HG02642 (cell line): Measurements from ENCODE around the gene TMCC1.
"Not testable (repeated sequence)": the region's sequence is repeated elsewhere in the genome, so short reads cannot be mapped to it uniquely, and the experiment has no call there.

Experiments used
- ATAC-seq: cut with Tn5 transposase; IDR thresholded peaks from one replicate; pipeline ENCODE4 v1.9.1; 2021; ENCODE audit warnings: mild to moderate bottlenecking; ENCODE audit not compliant: unreplicated experiment, poor library complexity

The TMCC1 gene

DNA sequence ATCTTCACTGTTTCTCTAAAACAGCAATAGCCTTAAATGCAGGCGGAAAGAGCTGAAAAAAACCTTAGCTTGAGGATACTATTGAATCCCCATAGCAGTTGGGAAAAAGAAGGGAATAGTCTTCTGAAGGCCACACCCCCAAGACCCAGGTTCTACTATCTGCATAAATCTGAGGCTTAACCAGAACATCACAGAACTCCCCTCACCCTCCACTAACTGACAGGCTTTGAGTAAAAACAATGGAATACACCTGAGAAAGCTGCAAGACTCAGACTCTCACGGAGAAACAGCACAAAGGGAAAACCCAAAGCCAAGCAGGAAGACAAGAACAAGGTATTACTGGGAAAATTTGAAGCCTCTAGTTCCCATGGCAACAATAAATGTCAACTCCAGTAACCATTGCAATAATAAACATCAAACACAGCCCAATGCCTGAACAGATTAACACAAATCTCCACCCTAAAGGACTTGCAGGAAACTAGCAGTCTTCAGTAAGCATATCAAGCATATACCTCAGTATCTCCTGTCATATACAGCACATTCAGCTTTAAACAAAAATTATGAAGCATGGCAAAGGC, 56.4 kb downstream of the TMCC1 start:
- ATAC-seq, result no peak

DNA sequence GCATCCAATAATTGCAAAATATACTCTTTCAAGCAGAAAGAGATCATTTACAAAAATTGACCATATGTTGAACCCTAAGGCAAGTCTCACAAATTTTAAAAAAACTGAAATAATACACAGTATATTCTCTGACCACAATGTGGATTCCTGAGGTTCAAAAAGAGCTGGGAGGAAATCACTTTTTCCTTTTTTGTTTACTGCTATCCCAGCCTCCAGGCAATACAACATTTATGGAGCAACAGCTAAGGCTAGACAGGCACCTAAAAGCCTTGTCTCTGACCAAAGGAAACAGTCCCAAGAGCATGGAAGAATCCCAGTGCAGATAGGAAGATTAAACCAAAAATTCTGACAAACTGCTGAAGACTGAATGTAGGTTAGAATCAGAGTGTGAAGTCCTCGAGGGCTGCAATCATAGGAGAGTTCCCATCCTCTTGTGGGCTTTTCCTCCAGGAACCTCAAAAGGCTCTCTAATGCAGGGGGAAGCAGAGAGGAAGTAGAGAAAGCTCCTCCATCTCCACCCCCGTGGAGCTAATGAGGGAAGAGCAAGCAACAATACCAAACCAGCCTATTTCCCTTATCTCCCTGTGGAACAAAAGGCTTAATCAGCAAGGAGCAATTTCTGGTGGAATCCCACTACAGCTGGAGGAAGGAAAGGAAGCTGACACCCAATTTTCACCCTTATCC, 57.0 kb downstream of the TMCC1 start:
- ATAC-seq, result no peak

- no peak for ATAC-seq
Measured at GRCh38 chr3:129835198-129835597, 58.3 kb downstream of the TMCC1 start.

DNA sequence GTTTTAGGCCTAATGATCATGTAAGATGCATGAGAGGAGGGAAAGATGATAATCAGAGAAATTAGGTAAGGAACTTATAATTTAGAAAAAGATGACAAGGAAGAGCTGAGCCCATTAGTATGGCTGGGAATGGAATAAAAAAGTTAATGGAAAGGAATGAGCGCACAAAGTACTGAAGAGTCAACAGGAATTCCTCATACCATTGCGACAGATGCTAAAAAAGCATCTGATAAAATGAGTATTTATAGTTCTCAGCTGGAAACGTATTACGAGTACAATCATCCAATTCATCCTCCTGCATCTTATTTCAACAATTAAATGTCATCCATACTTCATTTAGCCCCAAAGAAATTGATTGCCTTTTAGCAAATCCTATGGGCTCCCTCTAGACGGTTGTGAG, 58.9 kb downstream of the TMCC1 start:
- no peak for ATAC-seq

- ATAC-seq, result not testable (repeated sequence)
Measured at GRCh38 chr3:129831942-129832341, 61.6 kb downstream of the TMCC1 start.

DNA sequence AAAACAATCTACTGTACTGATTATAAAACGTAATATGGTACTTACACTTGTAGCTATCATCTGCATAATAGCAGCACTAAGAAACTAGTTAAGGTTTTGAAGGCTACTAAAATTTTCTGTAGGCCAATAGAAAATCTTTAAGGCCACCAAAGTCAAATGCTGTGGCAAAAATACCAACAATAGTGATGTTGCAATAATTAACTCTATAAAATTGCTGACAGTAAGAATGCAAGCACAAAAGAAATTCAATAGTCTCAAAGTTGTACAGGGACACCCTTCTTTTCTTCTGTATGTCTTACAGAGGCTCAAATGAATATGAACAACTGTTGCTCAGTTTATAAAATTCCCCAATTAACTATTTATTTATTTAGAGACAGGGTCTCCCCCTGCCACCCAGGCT, 62.0 kb downstream of the TMCC1 start:
- no peak for ATAC-seq

GRCh38 chr3:129829640-129830039, 63.9 kb downstream of the TMCC1 start:
- ATAC-seq, result no peak

- ATAC-seq, result peak; percentile 91
Measured at GRCh38 chr3:129827765-129828164, 65.7 kb downstream of the TMCC1 start.

DNA sequence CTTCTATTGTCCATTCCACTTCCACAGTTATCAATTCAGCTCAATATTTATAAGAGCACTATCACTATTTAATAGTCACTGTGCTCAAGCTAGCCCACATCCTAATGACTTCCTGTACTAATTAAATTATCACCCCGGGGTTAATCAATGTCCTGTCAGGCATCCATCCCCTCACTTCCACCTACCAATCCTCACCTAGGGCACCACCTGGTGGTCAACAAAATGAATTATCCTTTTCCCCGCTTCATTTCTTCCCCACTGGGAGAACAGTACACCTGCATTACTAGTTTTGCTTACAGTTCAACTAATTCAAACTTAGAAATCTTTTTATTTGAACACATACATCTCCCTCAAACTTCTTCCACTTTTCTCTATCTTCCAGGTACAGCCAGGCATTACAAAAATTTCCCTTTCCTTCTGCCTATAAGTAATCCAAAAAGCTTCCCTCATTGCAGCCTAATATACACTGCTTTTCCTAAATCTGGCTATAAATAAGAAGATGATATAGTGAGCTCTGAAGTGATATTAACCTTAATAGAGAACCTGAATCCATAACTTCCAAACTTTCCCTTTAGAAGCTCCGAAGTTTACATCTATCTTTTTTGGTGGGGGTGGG, 68.5 kb downstream of the TMCC1 start:
- no peak for ATAC-seq

- ATAC-seq, result no peak
Measured at GRCh38 chr3:129822679-129823078, 70.8 kb downstream of the TMCC1 start.

- ATAC-seq, result no peak
Measured at GRCh38 chr3:129822241-129822640, 71.3 kb downstream of the TMCC1 start.

- ATAC-seq, result no peak
Measured at GRCh38 chr3:129820587-129820986, 72.9 kb downstream of the TMCC1 start.

GRCh38 chr3:129812589-129812988, 80.9 kb downstream of the TMCC1 start:
- no peak for ATAC-seq

DNA sequence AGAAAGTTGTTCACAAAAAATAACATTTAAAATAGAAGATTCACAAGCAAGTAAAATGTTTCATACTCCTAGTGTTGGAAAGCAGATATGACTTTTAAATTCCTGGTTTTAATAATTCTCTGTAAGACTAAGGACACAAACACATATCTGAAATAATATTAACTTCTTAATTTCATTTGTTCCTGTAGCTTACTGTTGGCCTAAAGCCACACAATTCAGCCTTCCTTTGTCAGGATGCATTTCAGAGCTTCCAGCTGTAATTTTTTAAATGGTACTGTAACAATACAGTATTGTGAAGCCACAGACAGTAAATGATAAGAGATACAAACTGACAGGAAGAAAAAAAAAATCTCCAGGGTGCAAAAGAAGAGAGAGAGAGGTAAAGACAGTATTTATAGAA, 84.2 kb downstream of the TMCC1 start:
- ATAC-seq, result no peak

- ATAC-seq, result no peak
Measured at GRCh38 chr3:129796146-129796545, 97.4 kb downstream of the TMCC1 start.

GRCh38 chr3:129795186-129796010, 98.1 kb downstream of the TMCC1 start:
- no peak for ATAC-seq

DNA sequence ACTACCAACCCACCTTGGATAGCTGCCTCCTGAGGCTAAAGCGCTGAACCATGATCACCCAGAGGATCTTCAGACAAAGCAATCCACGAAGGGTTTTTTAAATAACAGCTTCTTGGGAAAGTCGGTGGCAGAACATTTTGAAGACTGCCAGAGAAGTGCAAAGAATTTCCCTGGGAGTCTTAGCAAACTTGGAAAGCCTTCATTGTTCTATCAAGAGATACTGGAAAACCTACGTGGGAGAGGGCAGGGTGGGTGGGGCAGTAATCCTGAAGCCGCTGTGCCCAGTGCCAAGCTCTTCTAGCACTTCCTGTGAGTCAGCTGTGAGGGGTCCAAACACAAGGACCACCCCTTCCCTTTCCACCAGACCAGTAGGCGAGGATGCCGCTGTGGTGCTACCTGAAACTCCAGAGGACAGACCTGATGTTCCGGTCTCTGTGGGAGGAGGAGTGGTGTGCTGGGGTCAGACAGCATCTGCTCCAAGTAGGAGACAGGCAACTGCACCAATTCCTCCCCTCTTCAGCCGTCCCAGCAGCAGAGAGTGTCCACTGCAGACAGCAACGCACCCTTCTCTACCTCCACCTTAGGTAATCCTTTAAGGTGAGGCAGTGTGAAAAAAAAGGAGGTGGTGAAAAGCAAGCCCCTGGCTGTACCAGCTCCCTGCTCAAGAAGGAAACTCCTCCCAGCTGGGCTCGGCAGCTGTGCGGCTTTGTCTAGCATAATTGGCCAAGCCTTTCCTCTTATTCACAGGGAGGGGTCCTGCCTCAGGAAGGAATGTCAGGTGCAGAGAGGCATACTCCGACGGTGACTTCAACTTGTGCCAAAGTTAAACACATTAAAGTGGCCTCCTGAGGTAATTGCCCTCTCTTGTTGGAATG, 99.0 kb downstream of the TMCC1 start:
- no peak for ATAC-seq

GRCh38 chr3:129793942-129794310, 99.6 kb downstream of the TMCC1 start:
- no peak for ATAC-seq

DNA sequence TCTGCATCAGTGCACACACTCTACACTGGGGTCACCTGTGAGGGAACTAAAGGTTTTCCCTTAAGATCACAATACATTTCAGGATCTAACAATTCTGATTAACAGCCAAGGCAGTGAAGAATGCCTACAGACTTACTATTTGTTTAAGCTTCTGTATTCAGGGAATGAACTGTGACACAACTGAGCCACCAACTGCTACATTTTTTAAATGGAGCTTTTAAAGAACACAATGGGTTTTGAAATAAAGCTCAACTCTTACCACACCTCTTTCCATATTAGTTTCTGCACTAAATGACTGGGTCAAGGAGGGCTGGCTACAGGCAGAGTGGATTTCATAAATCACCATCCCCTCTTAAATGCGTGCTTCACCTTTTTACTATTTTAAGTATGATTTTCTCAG, 100.2 kb downstream of the TMCC1 start:
- no peak for ATAC-seq

DNA sequence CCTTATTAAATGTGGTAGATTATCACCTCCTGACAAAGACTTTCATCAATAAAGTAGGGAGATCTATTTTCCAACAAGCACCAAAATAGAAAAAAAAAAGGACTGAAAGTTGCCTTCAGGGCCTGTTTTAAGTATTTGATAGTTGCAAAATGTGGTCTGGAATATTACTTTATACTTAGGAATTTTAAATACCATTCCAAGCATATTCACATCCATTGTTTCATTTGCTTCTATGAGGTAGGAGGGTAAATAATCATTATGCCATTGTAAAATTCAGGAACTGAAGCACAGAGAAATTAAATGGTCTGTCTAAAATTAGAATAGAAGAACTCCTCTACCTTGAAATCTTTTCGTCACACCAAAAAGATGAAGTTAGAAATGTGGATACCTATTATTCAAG, 110.0 kb downstream of the TMCC1 start:
- no peak for ATAC-seq
